ENCODE results near the gene GPAM.

DNA sequence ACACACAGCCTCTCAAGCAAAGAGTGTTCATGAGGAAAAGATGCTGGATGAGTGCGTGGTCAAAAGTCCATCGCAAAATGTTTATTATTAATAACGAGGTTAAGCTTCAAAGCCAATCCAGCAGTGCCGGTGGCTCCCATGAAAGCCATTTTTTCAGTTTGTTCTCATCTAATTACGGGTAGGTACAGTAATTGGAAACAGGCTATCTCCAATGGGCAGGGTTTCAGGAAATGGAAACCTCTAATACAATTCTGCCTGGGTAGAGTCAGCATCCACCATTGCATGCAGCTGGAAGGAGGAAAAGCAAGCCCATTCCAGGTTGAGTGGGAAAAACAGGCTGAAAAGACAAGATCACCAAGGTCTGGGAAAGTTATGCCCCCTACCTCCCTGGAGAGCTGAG lies 57.4 kb downstream of the GPAM start:
- no peak for TF ChIP-seq BHLHE40 (IDR thresholded peaks at IDR 0.05; ENCODE audit: borderline replicate concordance)
- no peak for TF ChIP-seq LEF1 (IDR thresholded peaks at IDR 0.05; ENCODE audit: borderline replicate concordance)
- no peak for TF ChIP-seq SUZ12 (IDR thresholded peaks at IDR 0.05)
- TF ChIP-seq L3MBTL2 (conservative IDR thresholded peaks at IDR 0.05): no peak
- TF ChIP-seq, protein P1, sequence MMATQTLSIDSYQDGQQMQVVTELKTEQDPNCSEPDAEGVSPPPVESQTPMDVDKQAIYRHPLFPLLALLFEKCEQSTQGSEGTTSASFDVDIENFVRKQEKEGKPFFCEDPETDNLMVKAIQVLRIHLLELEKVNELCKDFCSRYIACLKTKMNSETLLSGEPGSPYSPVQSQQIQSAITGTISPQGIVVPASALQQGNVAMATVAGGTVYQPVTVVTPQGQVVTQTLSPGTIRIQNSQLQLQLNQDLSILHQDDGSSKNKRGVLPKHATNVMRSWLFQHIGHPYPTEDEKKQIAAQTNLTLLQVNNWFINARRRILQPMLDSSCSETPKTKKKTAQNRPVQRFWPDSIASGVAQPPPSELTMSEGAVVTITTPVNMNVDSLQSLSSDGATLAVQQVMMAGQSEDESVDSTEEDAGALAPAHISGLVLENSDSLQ (IDR thresholded peaks at IDR 0.05): no peak
- TF ChIP-seq HDGF (IDR thresholded peaks at IDR 0.05; ENCODE audit: borderline replicate concordance): no peak
- no peak for TF ChIP-seq ZNF384 (IDR thresholded peaks at IDR 0.05)
- TF ChIP-seq CTBP1 (IDR thresholded peaks at IDR 0.05; ENCODE audit: borderline replicate concordance): no peak
- no peak for TF ChIP-seq FOXM1 (IDR thresholded peaks at IDR 0.05; ENCODE audit: borderline replicate concordance)
- TF ChIP-seq SP1 (IDR thresholded peaks at IDR 0.05): no peak
- no peak for TF ChIP-seq ARNT (IDR thresholded peaks at IDR 0.05)
- TF ChIP-seq TARDBP (IDR thresholded peaks at IDR 0.05): no peak
- TF ChIP-seq FOXK2 (IDR thresholded peaks at IDR 0.05): no peak
- TF ChIP-seq ELF4 (IDR thresholded peaks at IDR 0.05): no peak

All from HEK293T (cell line).